IPS-18c (cell line): ENCODE results near the gene CREB3.
A peak's percentile ranks its signal among the peaks of the same experiment; 100 is the strongest.

Source experiments
- H3K4me3 ChIP-seq: 2 replicates; pipeline ENCODE4 v1.7.0; 2013; ENCODE audit warnings: low read depth, mild to moderate bottlenecking, low read length, moderate library complexity; ENCODE audit not compliant: insufficient read depth
- H3K9me3 ChIP-seq: one replicate; pipeline ENCODE4 v1.6.1; 2013; ENCODE audit warnings: mild to moderate bottlenecking, low read length, moderate library complexity; ENCODE audit not compliant: control insufficient read depth, insufficient read depth

Gene CREB3

DNA sequence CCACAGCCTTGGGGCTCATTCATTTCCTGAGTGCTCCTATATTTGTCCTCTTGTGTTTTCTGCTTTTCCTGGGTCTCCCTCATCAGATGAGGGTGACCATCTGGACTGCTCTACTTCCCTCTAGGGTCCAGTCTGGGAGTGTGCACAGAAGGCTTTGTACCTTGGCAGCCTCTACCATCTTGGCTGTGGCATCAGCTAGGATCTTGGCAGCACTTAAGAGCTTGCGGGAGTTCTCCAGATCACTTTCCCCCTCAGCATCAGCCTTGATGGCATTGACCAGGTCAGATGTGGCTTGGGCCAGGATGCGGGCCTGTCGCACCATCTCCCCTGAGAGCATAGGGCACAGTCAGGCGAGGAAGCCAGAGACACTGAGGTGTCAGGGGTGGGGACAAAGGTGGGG, 16.2 kb upstream of the CREB3 start:
- no peaks in the 10 kb centered on the region for H3K9me3 ChIP-seq
- H3K4me3 ChIP-seq: no peak overlapping the region

DNA sequence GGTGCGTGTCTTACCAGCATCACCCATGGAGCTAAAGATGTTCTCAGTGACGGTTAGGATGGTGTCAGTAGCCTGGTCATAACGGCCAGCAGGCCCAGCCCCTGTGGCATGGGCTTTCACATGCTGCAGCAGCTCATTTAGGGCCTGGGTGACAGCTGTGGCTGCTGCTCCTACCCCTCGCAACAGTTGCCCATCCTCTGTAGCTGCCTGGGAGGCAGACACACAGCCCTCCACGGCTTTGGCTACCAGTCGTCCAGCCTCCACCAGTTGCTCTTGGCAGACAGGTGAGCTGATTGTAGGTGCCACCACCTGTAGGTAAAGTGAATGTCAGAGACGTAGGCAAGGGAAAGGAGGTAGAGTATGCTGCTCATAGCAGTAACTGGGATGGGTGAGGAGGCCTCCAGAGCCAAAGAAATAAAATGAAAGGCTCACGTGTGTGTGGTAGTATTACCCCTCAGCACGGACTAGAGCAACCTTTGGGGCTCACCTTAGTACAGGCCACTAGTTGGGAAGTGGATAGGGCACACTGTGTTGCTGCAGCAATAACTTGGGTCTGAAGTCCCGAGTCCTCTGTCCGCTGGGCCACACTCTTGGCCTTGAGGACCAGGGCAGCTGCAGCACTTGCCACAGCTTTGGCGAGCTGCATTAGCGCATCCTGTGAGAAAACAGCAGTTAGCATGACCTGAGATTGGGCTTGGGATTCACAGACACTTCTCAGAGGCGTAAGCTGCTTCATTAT, 15.2 kb upstream of the CREB3 start:
- Histone ChIP-seq H3K9me3 (no peaks in the 10 kb centered on the region), H3K4me3 (no peak overlapping the region)

- no peaks in the 10 kb centered on the region for H3K9me3 ChIP-seq
- H3K4me3 ChIP-seq: no peak overlapping the region
Observed at GRCh38 chr9:35718721-35719511, 13.6 kb upstream of the CREB3 start.

GRCh38 chr9:35719546-35719945, 12.9 kb upstream of the CREB3 start:
- Histone ChIP-seq H3K4me3 (no peak overlapping the region), H3K9me3 (no peaks in the 10 kb centered on the region)

GRCh38 chr9:35723426-35723825, 9.0 kb upstream of the CREB3 start:
- no peak overlapping the region for H3K4me3 ChIP-seq
- H3K9me3 ChIP-seq: no peaks in the 10 kb centered on the region

DNA sequence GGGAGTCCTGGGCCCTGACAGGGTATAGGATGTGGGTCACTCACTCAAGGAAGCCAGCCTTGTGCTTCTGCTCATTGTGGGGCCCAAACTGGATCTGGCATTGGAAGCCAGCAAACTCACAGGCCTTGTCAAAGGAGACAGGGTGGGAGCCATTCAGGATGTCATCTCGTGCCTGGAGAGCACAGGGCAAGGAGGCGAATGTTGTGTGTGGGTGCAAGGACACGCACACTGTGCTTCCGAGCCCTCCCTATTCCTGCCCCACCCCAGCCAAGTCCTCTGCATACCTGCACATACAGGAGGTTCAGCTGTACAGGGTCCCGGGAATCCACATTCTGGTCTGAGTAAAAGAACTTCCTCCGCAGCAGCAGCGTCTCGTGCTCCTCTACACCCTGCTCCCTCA, 8.6 kb upstream of the CREB3 start:
- no peaks in the 10 kb centered on the region for H3K9me3 ChIP-seq
- no peak overlapping the region for H3K4me3 ChIP-seq

- H3K4me3 ChIP-seq: no peak overlapping the region
- no peaks in the 10 kb centered on the region for H3K9me3 ChIP-seq
Observed at GRCh38 chr9:35725362-35725761, 7.1 kb upstream of the CREB3 start.

GRCh38 chr9:35726931-35727330, 5.5 kb upstream of the CREB3 start:
- Histone ChIP-seq H3K9me3 (no peaks in the 10 kb centered on the region), H3K4me3 (no peak overlapping the region)

DNA sequence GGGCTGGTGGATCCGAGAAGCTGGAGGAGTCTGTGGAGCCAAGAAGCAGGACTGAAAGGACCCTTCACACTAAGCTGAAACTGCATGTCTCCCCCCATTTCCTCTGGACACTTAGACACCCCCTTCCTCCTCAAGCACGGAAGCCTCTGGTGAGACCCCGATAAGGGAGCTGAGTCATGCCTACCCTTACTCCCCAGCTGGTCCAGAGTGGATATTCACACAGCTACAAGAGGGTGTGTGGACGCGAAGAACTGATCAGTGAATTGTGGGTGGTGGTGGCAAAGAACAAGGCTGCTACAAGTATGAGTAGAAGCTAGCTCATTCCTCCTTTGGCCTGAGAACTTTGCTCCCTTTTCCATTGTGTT, 4.8 kb upstream of the CREB3 start:
- H3K9me3 ChIP-seq: no peaks in the 10 kb centered on the region
- peak overlapping the region; percentile 46; the same call in 1 of the 2 replicates for H3K4me3 ChIP-seq

DNA sequence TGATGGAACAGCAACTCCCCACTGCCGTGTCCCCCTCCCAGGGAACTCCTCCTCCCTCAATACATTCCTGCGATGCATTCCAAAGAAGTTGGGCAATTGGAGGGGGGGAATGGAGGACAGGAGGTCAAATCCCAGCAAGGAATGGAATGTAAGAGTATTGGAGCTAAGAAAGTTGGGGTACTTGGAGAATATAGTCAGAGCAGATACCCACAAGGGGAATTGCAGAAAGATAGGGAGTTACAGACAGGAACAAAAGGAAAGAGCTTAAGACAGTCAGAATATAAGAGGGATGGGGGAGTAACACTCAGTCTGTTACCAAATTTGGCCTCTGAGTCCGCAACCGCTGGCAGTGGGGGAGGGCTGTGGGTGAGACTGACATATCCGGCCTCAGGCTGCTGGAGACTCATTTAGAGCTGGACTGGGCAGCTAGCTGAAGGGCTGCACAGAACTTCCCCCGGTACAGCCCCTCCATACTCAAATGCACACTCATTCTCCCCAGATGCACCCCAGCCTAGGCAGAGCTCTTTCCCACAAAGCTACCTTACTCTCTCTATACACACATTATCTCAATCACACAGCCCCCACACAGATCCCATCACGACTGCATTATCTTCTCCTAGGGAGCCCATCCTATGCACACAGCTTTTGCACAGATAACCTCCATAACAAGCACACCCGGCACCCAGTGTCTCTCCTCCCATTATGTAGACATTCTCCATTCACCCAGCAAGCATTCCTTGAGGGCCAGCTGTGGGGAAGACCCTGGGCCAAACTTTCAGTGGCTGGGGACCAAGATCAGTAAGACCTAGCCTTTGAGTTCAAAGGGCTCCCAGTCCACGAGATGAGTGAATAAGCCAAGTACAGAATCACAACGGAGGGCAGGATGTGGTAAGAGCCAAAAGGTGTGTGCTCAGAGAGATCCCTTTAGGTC, 4.2 kb upstream of the CREB3 start:
- no peaks in the 10 kb centered on the region for H3K9me3 ChIP-seq
- H3K4me3 ChIP-seq: peak overlapping the region; percentile 46

GRCh38 chr9:35729101-35729500, 3.4 kb upstream of the CREB3 start:
- Histone ChIP-seq H3K4me3 (no peak overlapping the region), H3K9me3 (no peaks in the 10 kb centered on the region)

GRCh38 chr9:35729700-35730485, 2.6 kb upstream of the CREB3 start:
- Histone ChIP-seq H3K9me3 (no peaks in the 10 kb centered on the region), H3K4me3 (peak overlapping the region; percentile 12)

GRCh38 chr9:35730486-35730854, 2.0 kb upstream of the CREB3 start:
- Histone ChIP-seq H3K9me3 (no peaks in the 10 kb centered on the region), H3K4me3 (peak overlapping the region; percentile 90; the same call in 1 of the 2 replicates)

- Histone ChIP-seq H3K4me3 (peak overlapping the region; percentile 90), H3K9me3 (no peaks in the 10 kb centered on the region)
Observed at GRCh38 chr9:35731415-35732184, 866 bp upstream of the CREB3 start.

- H3K4me3 ChIP-seq: peak overlapping the region; percentile 90
- H3K9me3 ChIP-seq: no peaks in the 10 kb centered on the region
Observed at GRCh38 chr9:35732800-35733541, 505 bp downstream of the CREB3 start.

- Histone ChIP-seq H3K4me3 (no peak overlapping the region), H3K9me3 (no peaks in the 10 kb centered on the region)
Observed at GRCh38 chr9:35734096-35734495, 1.6 kb downstream of the CREB3 start.
